Stomach smooth muscle (tissue), 2 donors: ENCODE measurements around the gene PIAS1.

ENCODE experiments used
- H3K27ac ChIP-seq: one replicate; pipeline ENCODE4 v1.7.0; 2013; ENCODE audit warnings: mild to moderate bottlenecking, low read length, inconsistent platforms
- H3K27me3 ChIP-seq, 2 donors: one replicate each; pipeline ENCODE4 v1.7.0; 2013; ENCODE audit warnings: low read length in 2 of 2; ENCODE audit not compliant: insufficient read depth in 2 of 2, control insufficient read depth in 1 of 2
- H3K36me3 ChIP-seq, 2 donors: one replicate each; pipeline ENCODE4 v1.7.0; 2013; ENCODE audit warnings: low read length in 2 of 2; ENCODE audit not compliant: control insufficient read depth in 2 of 2, insufficient read depth in 2 of 2
- H3K4me1 ChIP-seq: one replicate; pipeline ENCODE4 v1.7.0; 2013; ENCODE audit warnings: low read length; ENCODE audit not compliant: control insufficient read depth, insufficient read depth
- H3K4me3 ChIP-seq, 2 donors: one replicate each; pipeline ENCODE4 v1.7.0; 2013; ENCODE audit warnings: low read length in 2 of 2
- H3K9ac ChIP-seq, 2 donors: one replicate each; pipeline ENCODE4 v1.7.0; 2013; ENCODE audit warnings: low read length in 2 of 2, mild to moderate bottlenecking in 1 of 2
- H3K9me3 ChIP-seq, 2 donors: one replicate each; pipeline ENCODE4 v1.7.0; 2013; ENCODE audit warnings: low read length in 2 of 2; ENCODE audit not compliant: control insufficient read depth in 2 of 2
- donor health status: healthy.
- donor health status: Pancreatic carcinoma.

The PIAS1 gene

GRCh38 chr15:68062946-68063465, 8.9 kb downstream of the PIAS1 start:
- H3K4me1 ChIP-seq: peaks cover 6% of the 10 kb centered on the region
- H3K27ac ChIP-seq: no peak overlapping the region
- H3K27me3 ChIP-seq: no peaks in the 10 kb centered on the region
- H3K9me3 ChIP-seq: no peaks in the 10 kb centered on the region
- H3K9ac ChIP-seq: no peak overlapping the region
- peaks cover under 1 to 3% of the 10 kb centered on the region in 2 donors for H3K36me3 ChIP-seq
- H3K4me3 ChIP-seq: no peak overlapping the region

- H3K4me1 ChIP-seq: peaks cover 6% of the 10 kb centered on the region
- H3K27me3 ChIP-seq: no peaks in the 10 kb centered on the region
- H3K9ac ChIP-seq: no peak overlapping the region
- peaks cover 2 to 3% of the 10 kb centered on the region in 2 donors for H3K36me3 ChIP-seq
- H3K9me3 ChIP-seq: no peaks in the 10 kb centered on the region
- H3K4me3 ChIP-seq: no peak overlapping the region
- H3K27ac ChIP-seq: no peak overlapping the region
These were observed 9.5 kb downstream of the PIAS1 start for GRCh38 chr15:68063606-68064005.

- H3K9ac ChIP-seq: no peak overlapping the region
- peaks cover 3% of the 10 kb centered on the region for H3K4me1 ChIP-seq
- no peaks in the 10 kb centered on the region for H3K27me3 ChIP-seq
- H3K9me3 ChIP-seq: no peaks in the 10 kb centered on the region
- no peak overlapping the region for H3K4me3 ChIP-seq
- H3K27ac ChIP-seq: no peak overlapping the region
- H3K36me3 ChIP-seq: no peaks in the 10 kb centered on the region
These were observed 19.6 kb downstream of the PIAS1 start for GRCh38 chr15:68073576-68074288.

- H3K4me1 ChIP-seq: peaks cover 3% of the 10 kb centered on the region
These were observed 21.8 kb downstream of the PIAS1 start for GRCh38 chr15:68075764-68076385.

GRCh38 chr15:68078365-68078764, 24.2 kb downstream of the PIAS1 start:
- Histone ChIP-seq H3K4me1 (peaks cover 3% of the 10 kb centered on the region), H3K27me3 (no peaks in the 10 kb centered on the region), H3K9ac (no peak overlapping the region), H3K9me3 (no peaks in the 10 kb centered on the region), H3K36me3 (no peaks in the 10 kb centered on the region), H3K27ac (no peak overlapping the region), H3K4me3 (no peak overlapping the region)

More at GRCh38 chr15:68075764-68076385, 21.8 kb downstream of the PIAS1 start:
- Histone ChIP-seq H3K9ac (no peak overlapping the region), H3K27me3 (no peaks in the 10 kb centered on the region), H3K36me3 (no peaks in the 10 kb centered on the region), H3K27ac (no peak overlapping the region), H3K9me3 (no peaks in the 10 kb centered on the region), H3K4me3 (no peak overlapping the region)

- Histone ChIP-seq H3K36me3 (no peaks in the 10 kb centered on the region), H3K4me3 (no peak overlapping the region), H3K9ac (no peak overlapping the region), H3K27me3 (no peaks in the 10 kb centered on the region), H3K9me3 (no peaks in the 10 kb centered on the region), H3K4me1 (peaks cover 3% of the 10 kb centered on the region), H3K27ac (no peak overlapping the region)
These were observed 26.2 kb downstream of the PIAS1 start for GRCh38 chr15:68080334-68080733.

GRCh38 chr15:68080783-68081182, 26.7 kb downstream of the PIAS1 start:
- peaks cover 3% of the 10 kb centered on the region for H3K4me1 ChIP-seq
- H3K9ac ChIP-seq: no peak overlapping the region
- no peaks in the 10 kb centered on the region for H3K36me3 ChIP-seq
- H3K27me3 ChIP-seq: no peaks in the 10 kb centered on the region
- H3K4me3 ChIP-seq: no peak overlapping the region
- H3K27ac ChIP-seq: no peak overlapping the region
- no peaks in the 10 kb centered on the region for H3K9me3 ChIP-seq

- Histone ChIP-seq H3K9ac (no peak overlapping the region), H3K4me3 (no peak overlapping the region), H3K4me1 (peaks cover 3% of the 10 kb centered on the region), H3K27me3 (no peaks in the 10 kb centered on the region), H3K9me3 (no peaks in the 10 kb centered on the region), H3K36me3 (peaks cover 0 to 3% of the 10 kb centered on the region in 2 donors), H3K27ac (no peak overlapping the region)
These were observed 27.9 kb downstream of the PIAS1 start for GRCh38 chr15:68081869-68082505.

GRCh38 chr15:68082735-68083134, 28.6 kb downstream of the PIAS1 start:
- no peak overlapping the region for H3K9ac ChIP-seq
- no peaks in the 10 kb centered on the region for H3K4me1 ChIP-seq
- no peak overlapping the region for H3K4me3 ChIP-seq
- no peak overlapping the region for H3K27ac ChIP-seq
- H3K36me3 ChIP-seq: peaks cover 0 to 3% of the 10 kb centered on the region in 2 donors
- no peaks in the 10 kb centered on the region for H3K9me3 ChIP-seq
- H3K27me3 ChIP-seq: no peaks in the 10 kb centered on the region

GRCh38 chr15:68083463-68083862, 29.3 kb downstream of the PIAS1 start:
- H3K4me1 ChIP-seq: no peaks in the 10 kb centered on the region
- no peaks in the 10 kb centered on the region for H3K27me3 ChIP-seq
- no peak overlapping the region for H3K4me3 ChIP-seq
- H3K27ac ChIP-seq: no peak overlapping the region
- no peak overlapping the region for H3K9ac ChIP-seq
- H3K36me3 ChIP-seq: peaks cover 0 to 3% of the 10 kb centered on the region in 2 donors
- H3K9me3 ChIP-seq: no peaks in the 10 kb centered on the region
